Measurements from ENCODE around the gene CNNM3.
A peak's percentile ranks its signal among the peaks of the same experiment; 100 is the strongest.
"Not testable (repeated sequence)": the region's sequence is repeated elsewhere in the genome, so short reads cannot be mapped to it uniquely, and the experiment has no call there.

Gene CNNM3

DNA sequence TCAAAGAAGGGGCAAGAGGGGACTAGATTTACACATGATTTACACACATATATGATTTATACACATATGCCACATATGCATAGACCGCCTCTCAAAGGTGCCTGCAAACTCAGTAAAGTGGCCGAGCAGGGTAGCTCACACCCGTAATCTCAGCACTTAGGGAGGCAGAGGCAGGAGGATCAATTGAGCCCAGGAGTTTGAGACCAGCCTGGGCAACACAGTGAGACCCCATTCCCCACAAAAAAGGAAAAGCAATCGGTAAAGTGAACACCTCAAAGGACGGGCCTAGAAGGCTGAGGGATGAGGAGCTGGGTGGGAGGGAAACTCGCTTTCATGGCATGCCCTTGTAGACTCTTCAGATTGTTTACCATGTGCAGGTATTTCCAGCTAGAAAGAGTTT is 36.6 kb downstream of the CNNM3 start:
- FAIRE-seq (no peak), DNase-seq (ENCODE audit: insufficient read length) (no peak)
- TF ChIP-seq POLR2AphosphoS5 (IDR thresholded peaks at IDR 0.05; ENCODE audit: low read depth, low read length) (no peak), POLR2A (IDR thresholded peaks at IDR 0.05; ENCODE audit: low read depth, low read length) (no peak), TAF1 (IDR thresholded peaks at IDR 0.05; ENCODE audit: borderline replicate concordance, low read depth, low read length) (no peak)

DNA sequence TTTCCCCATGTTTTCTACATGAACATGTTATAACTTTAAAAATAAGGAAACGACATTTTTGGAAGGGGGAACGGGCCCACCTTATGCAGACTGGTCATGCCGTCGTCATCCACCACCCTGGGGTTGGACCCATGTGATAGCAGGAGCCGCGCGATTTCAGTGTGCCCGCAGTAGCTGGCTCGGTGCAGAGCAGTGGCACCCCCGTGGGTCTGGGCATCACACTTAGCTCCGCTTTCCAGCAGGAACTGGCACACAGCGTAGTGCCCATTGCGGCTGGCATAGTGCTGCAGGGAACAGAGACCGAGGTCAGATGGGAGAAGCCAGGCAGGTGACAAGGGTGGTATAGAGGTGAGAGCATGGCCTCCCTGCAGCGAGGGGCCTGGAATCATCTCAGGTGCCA is 37.3 kb downstream of the CNNM3 start:
- no peak for FAIRE-seq
- DNase-seq (ENCODE audit: insufficient read length), result no peak
- TF ChIP-seq POLR2AphosphoS5 (IDR thresholded peaks at IDR 0.05; ENCODE audit: low read depth, low read length), result no peak
- TF ChIP-seq TAF1 (IDR thresholded peaks at IDR 0.05; ENCODE audit: borderline replicate concordance, low read depth, low read length), result no peak
- TF ChIP-seq POLR2A (IDR thresholded peaks at IDR 0.05; ENCODE audit: low read depth, low read length), result no peak

GRCh38 chr2:96856776-96857666 is 41.0 kb downstream of the CNNM3 start:
- no peak for FAIRE-seq
- TF ChIP-seq TAF1 (IDR thresholded peaks at IDR 0.05; ENCODE audit: borderline replicate concordance, low read depth, low read length) (no peak), POLR2A (IDR thresholded peaks at IDR 0.05; ENCODE audit: low read depth, low read length) (no peak), POLR2AphosphoS5 (IDR thresholded peaks at IDR 0.05; ENCODE audit: low read depth, low read length) (no peak)
- no peak for DNase-seq (ENCODE audit: insufficient read length)

DNA sequence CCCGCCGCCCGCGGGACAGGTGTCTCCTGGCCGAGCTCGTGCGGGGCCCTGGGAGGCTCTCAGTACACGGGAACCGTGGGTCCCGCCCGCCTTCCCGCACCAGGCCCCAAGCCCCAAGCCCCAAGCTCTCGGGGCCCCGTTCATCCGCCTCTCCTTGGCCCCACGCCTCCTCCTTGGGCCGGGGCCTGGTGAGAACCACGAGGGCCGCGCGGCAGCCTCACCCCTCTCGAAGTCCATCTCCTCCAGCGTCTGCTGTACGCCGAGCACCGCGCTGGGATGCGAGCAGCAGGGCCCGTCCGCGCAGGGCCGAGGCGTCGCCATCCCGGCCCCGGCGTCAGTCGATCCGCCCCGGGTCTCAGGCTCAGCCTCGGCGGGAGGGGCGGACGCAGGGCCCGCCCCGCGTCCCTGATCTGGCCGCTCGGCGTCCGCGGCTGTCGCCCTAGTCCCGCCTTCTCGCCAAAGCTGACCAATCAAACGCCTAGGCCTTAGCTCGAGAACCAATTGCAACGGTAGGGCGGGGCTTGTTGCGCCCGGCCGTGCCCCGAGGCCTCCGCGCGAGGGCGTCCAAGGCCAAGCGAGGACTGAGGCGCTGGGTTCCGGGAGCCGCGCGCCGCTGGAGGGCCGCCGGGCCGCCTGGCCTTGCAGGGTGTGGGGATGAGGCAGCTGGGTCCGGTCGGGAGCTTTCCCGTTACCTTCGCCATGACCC is 41.8 kb downstream of the CNNM3 start, which contains the start of gene ANKRD39:
TSS of gene ANKRD39 (minus strand) at position 350 of the 706 bp plus-strand sequence. CDS start at position 321, 29 bp downstream.
- TF ChIP-seq TAF1 (IDR thresholded peaks at IDR 0.05; ENCODE audit: borderline replicate concordance, low read depth, low read length) (peak; percentile 41; the same call in 1 of the 2 replicates), POLR2AphosphoS5 (IDR thresholded peaks at IDR 0.05; ENCODE audit: low read depth, low read length) (peak; percentile 61; the same call in 1 of the 2 replicates), POLR2A (IDR thresholded peaks at IDR 0.05; ENCODE audit: low read depth, low read length) (peak; percentile 78)
- peak; percentile 99 for DNase-seq (ENCODE audit: insufficient read length)
- FAIRE-seq, result peak; percentile 98

GRCh38 chr2:96859099-96859649 is 43.1 kb downstream of the CNNM3 start:
- peak; percentile 65; the same call in 1 of the 2 replicates for TF ChIP-seq POLR2AphosphoS5 (IDR thresholded peaks at IDR 0.05; ENCODE audit: low read depth, low read length)
- TF ChIP-seq TAF1 (IDR thresholded peaks at IDR 0.05; ENCODE audit: borderline replicate concordance, low read depth, low read length), result no peak
- FAIRE-seq (no peak), DNase-seq (ENCODE audit: insufficient read length) (no peak)

DNA sequence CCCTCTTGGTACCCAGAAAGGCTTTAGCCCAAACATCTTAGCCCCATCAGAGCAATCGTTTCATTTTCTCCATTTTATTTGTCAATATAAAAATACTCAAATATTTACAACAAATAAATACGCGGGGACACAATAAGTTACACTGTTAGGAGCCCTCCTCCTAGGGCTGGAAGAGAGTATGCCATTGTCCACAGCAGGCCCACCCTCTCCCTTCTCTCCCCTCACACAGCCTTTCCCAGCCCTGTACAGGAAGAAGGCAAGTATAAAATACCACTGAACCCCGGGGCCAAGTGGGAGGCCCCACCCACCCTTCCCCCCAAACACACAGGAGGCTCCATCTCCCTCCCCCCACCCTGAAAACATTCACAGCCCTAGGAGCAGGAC is 43.6 kb downstream of the CNNM3 start:
- FAIRE-seq (no peak), DNase-seq (ENCODE audit: insufficient read length) (no peak)
- TF ChIP-seq POLR2AphosphoS5 (IDR thresholded peaks at IDR 0.05; ENCODE audit: low read depth, low read length) (no peak), TAF1 (IDR thresholded peaks at IDR 0.05; ENCODE audit: borderline replicate concordance, low read depth, low read length) (no peak), POLR2A (IDR thresholded peaks at IDR 0.05; ENCODE audit: low read depth, low read length) (no peak)

- FAIRE-seq, result no peak
- TF ChIP-seq TAF1 (IDR thresholded peaks at IDR 0.05; ENCODE audit: borderline replicate concordance, low read depth, low read length) (no peak), POLR2AphosphoS5 (IDR thresholded peaks at IDR 0.05; ENCODE audit: low read depth, low read length) (no peak), POLR2A (IDR thresholded peaks at IDR 0.05; ENCODE audit: low read depth, low read length) (no peak)
- no peak for DNase-seq (ENCODE audit: insufficient read length)
These were observed 44.3 kb downstream of the CNNM3 start for GRCh38 chr2:96860065-96861029.

GRCh38 chr2:96861074-96861473 is 45.0 kb downstream of the CNNM3 start:
- TF ChIP-seq TAF1 (IDR thresholded peaks at IDR 0.05; ENCODE audit: borderline replicate concordance, low read depth, low read length) (no peak), POLR2AphosphoS5 (IDR thresholded peaks at IDR 0.05; ENCODE audit: low read depth, low read length) (no peak), POLR2A (IDR thresholded peaks at IDR 0.05; ENCODE audit: low read depth, low read length) (no peak)
- FAIRE-seq (no peak), DNase-seq (ENCODE audit: insufficient read length) (no peak)

- not testable (repeated sequence) for DNase-seq (ENCODE audit: insufficient read length); FAIRE-seq
These were observed 47.0 kb downstream of the CNNM3 start for GRCh38 chr2:96863056-96863455.

- TF ChIP-seq TAF1 (IDR thresholded peaks at IDR 0.05; ENCODE audit: borderline replicate concordance, low read depth, low read length) (no peak), POLR2A (IDR thresholded peaks at IDR 0.05; ENCODE audit: low read depth, low read length) (no peak), POLR2AphosphoS5 (IDR thresholded peaks at IDR 0.05; ENCODE audit: low read depth, low read length) (no peak)
- DNase-seq (ENCODE audit: insufficient read length) (no peak), FAIRE-seq (no peak)
These were observed 47.7 kb downstream of the CNNM3 start for GRCh38 chr2:96863575-96864342.

Measured in GM12892 (cell line).